GM19023 (cell line): Measurements from ENCODE around the gene CCDC30.

Source experiments
- ATAC-seq: cut with Tn5 transposase; IDR thresholded peaks from one replicate; pipeline ENCODE4 v1.9.1; 2021; ENCODE audit warnings: mild to moderate bottlenecking, moderate library complexity; ENCODE audit not compliant: unreplicated experiment

The CCDC30 gene

DNA sequence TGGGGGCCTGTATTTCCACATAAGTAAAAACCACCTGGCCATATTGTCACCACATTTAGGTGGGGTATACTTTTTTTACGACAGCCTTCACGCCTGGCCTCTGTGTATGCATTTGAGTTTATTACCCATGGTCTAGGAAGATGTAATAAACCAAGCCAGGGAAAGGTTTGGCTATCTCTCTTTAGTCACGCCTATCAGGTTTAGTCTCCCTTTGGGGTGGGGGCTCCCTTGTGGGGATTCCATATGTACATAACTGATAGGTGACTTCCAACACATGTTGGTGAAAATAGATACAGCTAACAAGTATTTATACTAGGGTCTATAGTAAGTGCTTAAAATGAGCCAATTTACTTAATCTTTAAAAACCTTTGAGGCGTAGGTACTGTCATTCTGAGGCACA is 223.3 kb downstream of the CCDC30 start:
- no peak for ATAC-seq

DNA sequence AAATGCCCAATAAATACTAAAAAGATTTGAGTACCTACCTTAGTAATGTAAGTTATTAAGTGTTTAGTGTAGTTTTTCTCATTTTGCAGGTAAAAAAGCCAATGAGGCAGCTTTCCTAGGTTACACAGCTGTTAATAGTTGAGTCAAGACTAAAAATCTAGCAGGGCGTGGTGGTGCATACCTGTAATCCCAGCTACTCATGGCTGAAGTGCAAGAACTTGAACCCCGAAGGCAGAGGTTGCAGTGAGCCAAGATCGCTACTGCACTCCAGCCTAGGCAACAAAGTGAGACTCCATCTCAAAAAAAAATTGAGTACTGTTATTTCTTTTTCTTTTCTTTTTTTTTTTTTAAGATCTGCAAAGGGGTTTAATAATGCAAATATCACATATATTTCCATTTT is 226.8 kb downstream of the CCDC30 start:
- no peak for ATAC-seq

DNA sequence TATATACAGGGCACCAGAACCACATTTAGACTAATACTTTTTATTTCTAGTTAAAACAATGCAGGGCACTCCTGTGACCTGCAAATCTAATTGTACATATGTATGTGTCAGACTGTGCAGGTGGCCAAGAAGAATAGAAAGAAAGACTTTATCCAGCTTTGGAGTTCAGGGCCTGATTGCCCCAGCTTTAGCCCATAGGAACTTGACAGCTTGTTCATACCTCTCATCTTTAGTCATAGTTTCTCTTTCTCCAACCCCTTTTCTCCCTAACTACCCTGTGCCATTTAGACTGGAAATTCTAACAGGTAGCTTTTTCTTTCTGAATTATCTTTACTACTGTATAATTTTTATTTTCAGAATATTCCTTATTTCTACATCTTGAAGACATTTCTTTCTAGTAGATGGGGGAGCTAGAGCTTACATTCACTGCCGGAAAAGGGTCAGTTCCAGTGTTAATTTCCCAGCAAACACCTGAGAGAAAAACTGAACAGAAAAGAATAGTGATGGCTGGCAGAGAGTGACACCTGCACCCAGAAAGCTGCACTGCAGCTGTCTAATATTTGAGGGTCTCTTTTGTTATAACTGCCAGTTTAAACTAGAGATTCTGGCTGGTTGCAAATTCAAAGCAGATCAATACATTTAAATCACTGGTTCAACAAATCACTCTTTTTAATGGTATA is 227.5 kb downstream of the CCDC30 start:
- no peak for ATAC-seq

DNA sequence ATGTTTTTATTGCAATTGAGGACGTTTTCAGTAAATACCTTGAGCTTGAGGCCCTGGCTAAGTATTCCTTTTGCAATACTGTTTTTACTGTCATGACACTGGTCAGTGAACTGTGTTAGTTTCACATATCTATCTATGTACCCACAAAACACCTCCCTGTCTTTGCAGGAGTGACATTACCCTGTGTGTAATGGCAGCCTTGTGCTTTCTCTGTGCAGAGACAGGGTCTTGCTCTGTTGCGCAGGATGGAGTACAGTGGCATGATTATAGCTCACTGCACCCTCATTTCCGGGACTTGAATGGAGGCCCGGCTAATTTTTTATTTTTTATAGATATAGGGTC is 228.0 kb downstream of the CCDC30 start:
- ATAC-seq, result no peak

DNA sequence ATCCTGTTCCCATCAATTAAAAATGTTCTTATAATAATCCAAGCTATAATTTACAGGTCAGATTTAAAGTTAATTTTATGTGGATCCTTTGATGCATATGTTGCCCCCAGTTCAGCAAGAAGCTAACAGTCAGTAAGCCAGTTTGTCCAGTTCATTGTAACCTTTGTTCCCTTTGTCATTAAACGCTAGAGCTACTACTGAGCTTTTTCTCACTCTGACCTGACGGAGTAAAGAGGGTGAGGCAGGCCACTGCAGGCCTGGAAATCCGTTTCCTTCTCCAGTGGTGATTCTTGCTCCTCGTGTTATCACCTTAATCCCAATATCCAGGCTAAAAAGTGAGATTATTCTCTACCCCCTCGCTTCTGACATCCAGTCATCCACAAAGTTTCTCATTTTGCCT is 229.4 kb downstream of the CCDC30 start:
- no peak for ATAC-seq

DNA sequence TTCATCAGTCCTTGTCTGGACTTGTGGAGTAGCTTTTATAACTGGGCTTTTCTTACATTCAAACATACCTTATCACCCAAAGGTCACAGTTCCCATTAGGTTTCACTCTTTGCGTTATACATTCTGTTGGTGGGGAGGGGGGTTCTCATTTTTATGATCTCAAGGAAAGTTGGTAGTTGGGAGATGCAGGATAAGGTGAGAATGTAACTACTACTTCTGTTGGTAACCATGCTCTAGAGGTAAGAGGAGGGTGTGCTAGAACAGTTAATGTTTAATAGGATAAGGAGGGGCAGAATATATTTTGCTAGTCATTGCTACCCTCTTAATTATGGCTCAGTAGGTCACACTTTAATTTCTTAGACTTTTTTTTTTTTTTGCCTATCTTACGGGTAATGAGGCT is 229.8 kb downstream of the CCDC30 start:
- no peak for ATAC-seq

DNA sequence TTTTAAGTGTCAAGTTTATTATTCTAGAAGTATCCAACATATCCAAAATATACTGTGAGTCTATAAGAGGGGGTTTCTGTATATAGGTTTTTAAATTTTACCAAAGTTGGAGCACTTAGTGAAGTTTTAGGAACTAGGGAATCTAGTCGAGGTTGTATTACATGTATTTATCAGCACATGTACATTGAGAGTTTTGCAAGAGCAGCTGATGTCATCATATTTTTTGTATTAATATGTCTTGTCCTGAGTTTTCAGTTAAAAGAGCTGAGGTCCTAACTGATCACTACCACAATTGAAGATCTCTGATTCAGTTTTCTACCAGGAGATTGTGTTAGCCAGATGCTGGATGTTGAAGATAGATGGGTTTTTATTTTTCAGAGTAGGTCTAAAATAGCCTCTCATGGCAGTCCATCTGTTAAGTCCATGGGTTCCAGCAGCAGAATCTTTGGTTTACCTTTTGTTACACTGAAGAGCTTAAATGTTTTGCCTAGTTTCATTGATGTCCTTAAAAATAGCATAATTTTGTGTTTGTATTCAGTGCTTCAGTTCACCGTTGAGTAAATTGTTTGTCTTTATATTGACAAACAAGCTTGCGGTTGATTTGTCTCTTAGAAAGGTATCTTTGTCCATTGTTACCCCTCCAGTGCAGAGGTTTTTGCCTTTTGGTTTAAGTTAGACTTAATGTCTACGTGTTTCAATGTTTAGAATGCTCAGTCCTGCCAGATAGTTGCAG is 235.2 kb downstream of the CCDC30 start:
- ATAC-seq, result no peak

DNA sequence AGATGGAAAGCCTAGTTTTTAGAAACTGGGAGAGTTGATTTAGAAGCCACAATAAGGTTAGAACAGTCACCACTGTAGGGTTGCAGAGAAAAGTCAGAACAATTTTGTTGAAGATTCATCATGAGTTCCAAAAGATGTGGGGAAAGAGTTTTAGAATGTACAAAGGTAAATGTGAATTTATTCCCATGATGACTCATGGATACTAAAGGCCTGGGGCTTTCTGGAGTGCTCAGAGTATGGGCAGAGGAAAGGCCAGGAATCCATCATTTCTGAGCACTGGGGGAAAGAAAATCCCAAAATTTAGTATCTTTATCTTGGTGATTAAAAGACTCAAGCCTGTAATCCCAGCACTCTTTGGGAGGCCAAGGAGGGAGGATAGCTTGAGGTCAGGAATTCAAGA is 236.9 kb downstream of the CCDC30 start:
- ATAC-seq, result no peak

DNA sequence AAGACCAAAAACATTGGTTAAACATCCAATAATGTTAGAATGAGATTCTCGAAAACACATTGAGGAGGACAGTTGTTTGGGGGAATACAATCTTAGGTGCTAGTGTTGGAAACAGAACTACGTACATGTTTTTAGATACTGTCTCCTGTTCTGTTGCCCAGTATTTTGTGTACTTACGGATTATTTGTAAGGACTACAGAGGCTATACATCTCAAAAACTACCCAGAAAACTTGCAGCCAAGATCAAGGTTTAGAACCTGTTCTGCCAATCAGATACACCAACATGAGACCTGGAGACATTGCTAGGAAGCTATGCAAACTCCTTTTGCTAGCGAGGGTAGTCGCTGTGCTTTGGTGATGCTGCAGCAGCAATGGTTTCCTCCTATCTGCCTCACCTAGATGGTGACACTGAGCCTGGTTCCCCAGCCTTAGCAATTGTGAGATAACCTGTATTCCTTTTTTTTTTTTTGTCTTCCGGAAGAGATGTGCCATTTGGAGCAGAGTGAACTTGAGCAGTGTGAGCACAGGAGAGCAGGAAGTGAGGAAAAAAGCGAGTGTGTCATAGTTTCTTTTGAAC is 240.9 kb downstream of the CCDC30 start:
- no peak for ATAC-seq
